ENCODE data around the gene LIN9. TPM values are rescaled to one million over a fixed set of nuclear protein-coding genes. Genes with fewer than 3 reads are reported as not detected.
"Not testable (repeated sequence)": the region's sequence is repeated elsewhere in the genome, so short reads cannot be mapped to it uniquely, and the experiment has no call there.

Gene LIN9
- total and polyA plus RNA-seq, 4 experiments from 2014 or later: 2.8 to 5.5 (median 4.4) TPM

- Histone ChIP-seq H3K36me3 (ENCODE audit: insufficient read depth, low read length) (no peaks in the 10 kb centered on the region), H3K4me1 (ENCODE audit: insufficient read depth, low read length) (no peaks in the 10 kb centered on the region), H3K27me3 (ENCODE audit: insufficient read depth, low read length) (no peaks in the 10 kb centered on the region), H3K4me3 (ENCODE audit: low read length in 2 of 2) (no peak overlapping the region), H3K27ac (ENCODE audit: low read depth, low read length) (no peak overlapping the region), H3K9me3 (ENCODE audit: control insufficient read depth in 1 of 2, low read length in 2 of 2) (no peaks in the 10 kb centered on the region)
- ChIA-PET POLR2A (ENCODE audit: partially characterized antibody) (no interaction called here), CTCF (ENCODE audit: partially characterized antibody) (no interaction called here)
- Mint-ChIP-seq H3K4me1 (no peaks in the 10 kb centered on the region), H3K27ac (no peak overlapping the region), H3K36me3 (peaks cover 2 to 10% of the 10 kb centered on the region in 2 donors), H3K27me3 (no peaks in the 10 kb centered on the region), H3K9me3 (no peaks in the 10 kb centered on the region), H3K4me3 (no peak overlapping the region)
- no peak for DNase-seq
- intact Hi-C loops (cut with micrococcal nuclease): no loop called here
Measured at GRCh38 chr1:226274138-226274537, 34.8 kb downstream of the LIN9 start.

- H3K4me3 ChIP-seq (ENCODE audit: low read length in 2 of 2); H3K4me1 Mint-ChIP-seq; H3K36me3 ChIP-seq (ENCODE audit: insufficient read depth, low read length); H3K4me1 ChIP-seq (ENCODE audit: insufficient read depth, low read length); H3K9me3 ChIP-seq (ENCODE audit: control insufficient read depth in 1 of 2, low read length in 2 of 2); H3K27me3 Mint-ChIP-seq; H3K27ac ChIP-seq (ENCODE audit: low read depth, low read length); intact Hi-C loops (cut with micrococcal nuclease); H3K9me3 Mint-ChIP-seq; H3K4me3 Mint-ChIP-seq; DNase-seq; H3K27me3 ChIP-seq (ENCODE audit: insufficient read depth, low read length); POLR2A ChIA-PET (ENCODE audit: partially characterized antibody): not testable (repeated sequence)
- CTCF ChIA-PET (ENCODE audit: partially characterized antibody): interaction anchor here (0.6 kb wide), 1 partner anchor 277 kb away, joined by 3 read pairs; no protein-coding TSS in a partner anchor
- peak overlapping the region in 2 of 7 donors; percentile 31 to 36 for H3K27ac Mint-ChIP-seq
- H3K36me3 Mint-ChIP-seq: peaks cover 5 to 20% of the 10 kb centered on the region in 2 donors
Measured at GRCh38 chr1:226272233-226272902, 36.6 kb downstream of the LIN9 start.

GRCh38 chr1:226268421-226269124, 40.4 kb downstream of the LIN9 start:
- H3K4me1 Mint-ChIP-seq: no peaks in the 10 kb centered on the region
- H3K36me3 Mint-ChIP-seq: peaks cover 5 to 14% of the 10 kb centered on the region in 2 donors
- Histone ChIP-seq H3K27ac (ENCODE audit: low read depth, low read length) (no peak overlapping the region), H3K27me3 (ENCODE audit: insufficient read depth, low read length) (no peaks in the 10 kb centered on the region), H3K9me3 (ENCODE audit: control insufficient read depth in 1 of 2, low read length in 2 of 2) (no peaks in the 10 kb centered on the region), H3K36me3 (ENCODE audit: insufficient read depth, low read length) (no peaks in the 10 kb centered on the region), H3K4me3 (ENCODE audit: low read length in 2 of 2) (no peak overlapping the region), H3K4me1 (ENCODE audit: insufficient read depth, low read length) (no peaks in the 10 kb centered on the region)
- ChIA-PET POLR2A (ENCODE audit: partially characterized antibody) (no interaction called here), CTCF (ENCODE audit: partially characterized antibody) (no interaction called here)
- H3K27me3 Mint-ChIP-seq: no peaks in the 10 kb centered on the region
- H3K4me3 Mint-ChIP-seq: no peak overlapping the region
- DNase-seq: no peak
- no peak overlapping the region for H3K27ac Mint-ChIP-seq
- H3K9me3 Mint-ChIP-seq: no peaks in the 10 kb centered on the region
- intact Hi-C loops (cut with micrococcal nuclease): no loop called here

GRCh38 chr1:226261818-226262217, 47.1 kb downstream of the LIN9 start:
- peaks cover 33 to 44% of the 10 kb centered on the region in 2 donors for H3K36me3 Mint-ChIP-seq
- POLR2A ChIA-PET (ENCODE audit: partially characterized antibody): no interaction called here

GRCh38 chr1:226255380-226255779, 53.6 kb downstream of the LIN9 start:
- H3K27ac ChIP-seq (ENCODE audit: low read depth, low read length): no peak overlapping the region
- H3K4me3 Mint-ChIP-seq: no peak overlapping the region

More at GRCh38 chr1:226261818-226262217, 47.1 kb downstream of the LIN9 start:
- Histone ChIP-seq H3K36me3 (ENCODE audit: insufficient read depth, low read length) (no peaks in the 10 kb centered on the region), H3K4me3 (ENCODE audit: low read length in 2 of 2) (no peak overlapping the region), H3K9me3 (ENCODE audit: control insufficient read depth in 1 of 2, low read length in 2 of 2) (no peaks in the 10 kb centered on the region), H3K4me1 (ENCODE audit: insufficient read depth, low read length) (no peaks in the 10 kb centered on the region), H3K27ac (ENCODE audit: low read depth, low read length) (no peak overlapping the region), H3K27me3 (ENCODE audit: insufficient read depth, low read length) (no peaks in the 10 kb centered on the region)
- CTCF ChIA-PET (ENCODE audit: partially characterized antibody): no interaction called here
- no peak for DNase-seq
- H3K27ac Mint-ChIP-seq: no peak overlapping the region
- no peaks in the 10 kb centered on the region for H3K27me3 Mint-ChIP-seq
- peaks cover 0 to 22% (median 15%) of the 10 kb centered on the region in 8 donors for H3K9me3 Mint-ChIP-seq
- intact Hi-C loops (cut with micrococcal nuclease): no loop called here
- H3K4me1 Mint-ChIP-seq: no peaks in the 10 kb centered on the region
- H3K4me3 Mint-ChIP-seq: no peak overlapping the region

GRCh38 chr1:226253933-226254332, 55.0 kb downstream of the LIN9 start:
- H3K27me3 Mint-ChIP-seq: no peaks in the 10 kb centered on the region
- DNase-seq: no peak
- intact Hi-C loops (cut with micrococcal nuclease): no loop called here
- Histone ChIP-seq H3K27ac (ENCODE audit: low read depth, low read length) (no peak overlapping the region), H3K9me3 (ENCODE audit: control insufficient read depth in 1 of 2, low read length in 2 of 2) (no peaks in the 10 kb centered on the region), H3K4me3 (ENCODE audit: low read length in 2 of 2) (no peak overlapping the region), H3K36me3 (ENCODE audit: insufficient read depth, low read length) (no peaks in the 10 kb centered on the region), H3K4me1 (ENCODE audit: insufficient read depth, low read length) (no peaks in the 10 kb centered on the region), H3K27me3 (ENCODE audit: insufficient read depth, low read length) (no peaks in the 10 kb centered on the region)
- CTCF ChIA-PET (ENCODE audit: partially characterized antibody): no interaction called here
- no peaks in the 10 kb centered on the region for H3K9me3 Mint-ChIP-seq
- no peaks in the 10 kb centered on the region for H3K4me1 Mint-ChIP-seq
- H3K36me3 Mint-ChIP-seq: peaks cover 12 to 17% of the 10 kb centered on the region in 2 donors
- no peak overlapping the region for H3K27ac Mint-ChIP-seq
- POLR2A ChIA-PET (ENCODE audit: partially characterized antibody): no interaction called here
- no peak overlapping the region for H3K4me3 Mint-ChIP-seq

More at GRCh38 chr1:226255380-226255779, 53.6 kb downstream of the LIN9 start:
- peaks cover 0 to 14% (median 10%) of the 10 kb centered on the region in 8 donors for H3K9me3 Mint-ChIP-seq
- Histone ChIP-seq H3K4me3 (ENCODE audit: low read length in 2 of 2) (no peak overlapping the region), H3K36me3 (ENCODE audit: insufficient read depth, low read length) (no peaks in the 10 kb centered on the region), H3K4me1 (ENCODE audit: insufficient read depth, low read length) (no peaks in the 10 kb centered on the region), H3K9me3 (ENCODE audit: control insufficient read depth in 1 of 2, low read length in 2 of 2) (no peaks in the 10 kb centered on the region), H3K27me3 (ENCODE audit: insufficient read depth, low read length) (no peaks in the 10 kb centered on the region)
- peaks cover 14 to 24% of the 10 kb centered on the region in 2 donors for H3K36me3 Mint-ChIP-seq
- H3K27ac Mint-ChIP-seq: no peak overlapping the region
- H3K27me3 Mint-ChIP-seq: no peaks in the 10 kb centered on the region
- no peaks in the 10 kb centered on the region for H3K4me1 Mint-ChIP-seq
- intact Hi-C loops (cut with micrococcal nuclease): no loop called here
- no peak for DNase-seq
- CTCF ChIA-PET (ENCODE audit: partially characterized antibody): no interaction called here
- POLR2A ChIA-PET (ENCODE audit: partially characterized antibody): no interaction called here

- H3K4me1 Mint-ChIP-seq; H3K27ac ChIP-seq (ENCODE audit: low read depth, low read length); H3K4me3 Mint-ChIP-seq; H3K4me3 ChIP-seq (ENCODE audit: low read length in 2 of 2); H3K27me3 Mint-ChIP-seq; DNase-seq; H3K27me3 ChIP-seq (ENCODE audit: insufficient read depth, low read length); H3K36me3 ChIP-seq (ENCODE audit: insufficient read depth, low read length); CTCF ChIA-PET (ENCODE audit: partially characterized antibody); H3K27ac Mint-ChIP-seq; POLR2A ChIA-PET (ENCODE audit: partially characterized antibody); H3K9me3 ChIP-seq (ENCODE audit: control insufficient read depth in 1 of 2, low read length in 2 of 2); H3K4me1 ChIP-seq (ENCODE audit: insufficient read depth, low read length); intact Hi-C loops (cut with micrococcal nuclease); H3K9me3 Mint-ChIP-seq: not testable (repeated sequence)
- H3K36me3 Mint-ChIP-seq: peaks cover 12 to 18% of the 10 kb centered on the region in 2 donors
Measured at GRCh38 chr1:226252841-226253240, 56.1 kb downstream of the LIN9 start.

Data from CD4-positive, alpha-beta memory T cell (primary cell).